ENCODE results near the gene OSBPL10.

Gene OSBPL10

DNA sequence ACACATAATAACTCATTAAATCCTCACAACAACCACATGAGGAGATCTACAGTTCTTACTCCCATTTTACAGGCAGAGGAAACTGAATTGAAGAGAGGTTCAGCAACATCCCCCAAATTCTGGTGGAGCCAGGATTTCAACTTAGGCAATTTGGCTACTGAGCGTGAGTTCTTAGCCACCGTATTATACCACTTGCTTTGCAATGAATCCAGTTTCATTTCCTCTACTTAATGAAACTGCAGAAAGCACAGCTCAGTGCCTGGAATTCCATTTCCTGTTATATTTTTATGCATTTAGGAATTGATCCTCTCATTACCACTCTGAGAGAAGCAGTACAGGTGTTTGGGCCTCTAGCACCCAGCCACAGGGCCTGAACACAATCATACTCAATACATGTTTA, 4.8 kb upstream of the OSBPL10 start:
- H3K4me3 ChIP-seq (replicated peaks; ENCODE audit: low read depth, low read length): no peak overlapping the region
- TF ChIP-seq, protein P1, sequence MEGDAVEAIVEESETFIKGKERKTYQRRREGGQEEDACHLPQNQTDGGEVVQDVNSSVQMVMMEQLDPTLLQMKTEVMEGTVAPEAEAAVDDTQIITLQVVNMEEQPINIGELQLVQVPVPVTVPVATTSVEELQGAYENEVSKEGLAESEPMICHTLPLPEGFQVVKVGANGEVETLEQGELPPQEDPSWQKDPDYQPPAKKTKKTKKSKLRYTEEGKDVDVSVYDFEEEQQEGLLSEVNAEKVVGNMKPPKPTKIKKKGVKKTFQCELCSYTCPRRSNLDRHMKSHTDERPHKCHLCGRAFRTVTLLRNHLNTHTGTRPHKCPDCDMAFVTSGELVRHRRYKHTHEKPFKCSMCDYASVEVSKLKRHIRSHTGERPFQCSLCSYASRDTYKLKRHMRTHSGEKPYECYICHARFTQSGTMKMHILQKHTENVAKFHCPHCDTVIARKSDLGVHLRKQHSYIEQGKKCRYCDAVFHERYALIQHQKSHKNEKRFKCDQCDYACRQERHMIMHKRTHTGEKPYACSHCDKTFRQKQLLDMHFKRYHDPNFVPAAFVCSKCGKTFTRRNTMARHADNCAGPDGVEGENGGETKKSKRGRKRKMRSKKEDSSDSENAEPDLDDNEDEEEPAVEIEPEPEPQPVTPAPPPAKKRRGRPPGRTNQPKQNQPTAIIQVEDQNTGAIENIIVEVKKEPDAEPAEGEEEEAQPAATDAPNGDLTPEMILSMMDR (IDR thresholded peaks at IDR 0.05; ENCODE audit: low read length, missing control alignments): no peak
- DNase-seq (ENCODE audit: low read depth): no peak

DNA sequence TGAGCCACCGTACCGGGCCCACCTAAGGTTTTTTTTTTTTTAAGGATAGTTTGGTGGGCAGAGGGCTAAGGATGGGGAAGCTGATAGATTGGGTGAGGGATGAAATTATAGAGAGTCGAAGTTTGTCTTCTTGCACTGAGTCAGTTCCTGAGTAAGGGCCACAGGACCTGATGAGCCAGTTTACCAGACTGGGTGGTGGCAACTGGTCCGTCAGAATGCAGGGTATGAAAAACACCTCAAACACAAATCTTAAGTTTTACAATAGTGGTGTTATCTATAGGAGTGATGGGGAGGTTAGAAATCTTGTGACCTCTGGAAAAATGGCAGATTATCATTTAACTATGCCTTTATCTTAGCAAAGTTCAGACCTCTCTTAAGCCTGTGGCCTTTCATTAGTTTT, 3.3 kb upstream of the OSBPL10 start:
- H3K4me3 ChIP-seq (replicated peaks; ENCODE audit: low read depth, low read length): no peak overlapping the region
- DNase-seq (ENCODE audit: low read depth): no peak
- TF ChIP-seq, protein P1 (IDR thresholded peaks at IDR 0.05; ENCODE audit: low read length, missing control alignments): no peak

DNA sequence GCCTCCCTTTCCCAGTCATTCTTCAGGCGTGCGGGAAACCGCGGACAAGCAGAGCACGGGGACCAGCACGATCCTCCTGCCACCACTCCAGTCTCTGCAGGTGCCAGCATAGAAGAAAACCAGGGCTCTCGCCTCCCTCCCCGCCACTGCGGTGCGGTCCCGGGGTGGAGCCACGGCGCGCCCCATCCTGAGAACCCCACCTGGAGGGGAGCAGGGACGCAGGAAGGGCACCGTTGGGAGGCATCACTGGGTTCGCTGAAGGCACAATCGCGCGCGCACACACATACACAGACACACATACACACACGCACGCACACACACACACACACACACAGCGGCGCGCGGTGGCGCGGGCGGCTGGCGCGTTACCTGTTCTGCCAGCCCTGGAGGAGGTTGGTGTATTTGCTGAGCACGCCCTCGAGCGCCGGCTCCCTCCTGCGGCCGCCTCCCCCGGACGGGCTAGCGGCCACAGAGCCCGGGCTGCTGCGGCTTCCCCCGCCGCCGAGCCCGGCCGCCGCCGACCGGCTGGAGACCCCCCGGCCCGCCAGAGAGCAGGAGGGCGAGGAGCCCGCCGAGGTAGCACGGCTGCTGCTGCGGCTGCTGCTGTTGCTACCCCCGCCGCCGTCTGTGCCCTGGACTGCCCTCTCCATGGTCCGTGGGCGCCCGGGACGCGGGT, 394 bp downstream of the OSBPL10 start:
- peak; percentile 60 for DNase-seq (ENCODE audit: low read depth)
- peak overlapping the region; percentile 82 for H3K4me3 ChIP-seq (replicated peaks; ENCODE audit: low read depth, low read length)
- TF ChIP-seq, protein P1 (IDR thresholded peaks at IDR 0.05; ENCODE audit: low read length, missing control alignments): no peak

DNA sequence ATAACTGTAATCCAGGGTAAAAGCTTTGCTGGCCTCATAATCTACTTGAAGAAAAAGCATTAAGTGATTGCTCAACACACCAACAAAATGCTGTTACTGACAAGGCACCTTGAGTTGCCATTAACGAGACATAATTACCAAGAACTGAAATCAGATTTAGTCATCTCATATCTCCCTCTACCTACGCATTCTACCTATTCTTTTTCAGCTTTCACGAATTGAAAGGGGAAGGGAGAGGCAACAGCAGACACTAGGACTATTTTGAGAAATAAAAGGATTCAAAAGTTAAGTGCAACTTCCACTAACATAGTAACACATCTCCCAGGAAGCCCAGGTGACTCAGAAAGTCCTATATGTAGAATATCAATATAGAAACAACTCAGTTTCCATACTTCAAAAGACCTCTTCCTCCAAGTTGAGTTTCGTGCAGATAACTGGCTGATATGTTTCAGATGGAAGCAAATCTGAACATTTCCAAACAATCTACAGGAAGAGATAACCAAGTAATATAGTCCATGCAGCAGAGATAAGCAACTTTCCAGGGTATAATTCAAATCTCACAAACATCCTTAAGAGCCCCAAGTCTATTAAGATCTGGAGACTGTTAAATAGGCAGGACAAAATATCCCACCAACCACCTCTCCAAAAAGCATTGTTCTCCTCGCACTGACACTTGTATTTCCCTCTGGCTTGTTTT, 1.9 kb downstream of the OSBPL10 start:
- H3K4me3 ChIP-seq (replicated peaks; ENCODE audit: low read depth, low read length): peak overlapping the region; percentile 82
- DNase-seq (ENCODE audit: low read depth): no peak
- TF ChIP-seq, protein P1 (IDR thresholded peaks at IDR 0.05; ENCODE audit: low read length, missing control alignments): no peak

DNA sequence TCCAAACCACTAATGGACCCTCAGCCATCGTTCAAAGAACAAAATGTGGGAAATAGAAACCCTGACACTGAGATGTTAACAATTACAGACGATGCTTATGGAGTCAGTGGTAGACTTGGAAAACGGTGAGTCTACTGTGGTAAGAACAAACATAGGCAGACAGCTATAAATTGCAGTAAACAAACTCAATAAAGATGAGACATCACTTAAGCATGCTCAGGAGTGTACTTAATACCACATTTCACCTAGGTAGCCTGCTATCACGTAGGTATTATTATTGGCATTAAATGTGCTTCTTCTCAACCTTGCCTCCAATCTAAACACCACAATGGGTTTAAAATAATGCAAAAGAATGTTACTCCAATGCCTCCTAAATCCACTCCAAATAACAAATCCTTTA, 2.5 kb downstream of the OSBPL10 start:
- H3K4me3 ChIP-seq (replicated peaks; ENCODE audit: low read depth, low read length): no peak overlapping the region
- no peak for DNase-seq (ENCODE audit: low read depth)
- TF ChIP-seq, protein P1 (IDR thresholded peaks at IDR 0.05; ENCODE audit: low read length, missing control alignments): no peak

DNA sequence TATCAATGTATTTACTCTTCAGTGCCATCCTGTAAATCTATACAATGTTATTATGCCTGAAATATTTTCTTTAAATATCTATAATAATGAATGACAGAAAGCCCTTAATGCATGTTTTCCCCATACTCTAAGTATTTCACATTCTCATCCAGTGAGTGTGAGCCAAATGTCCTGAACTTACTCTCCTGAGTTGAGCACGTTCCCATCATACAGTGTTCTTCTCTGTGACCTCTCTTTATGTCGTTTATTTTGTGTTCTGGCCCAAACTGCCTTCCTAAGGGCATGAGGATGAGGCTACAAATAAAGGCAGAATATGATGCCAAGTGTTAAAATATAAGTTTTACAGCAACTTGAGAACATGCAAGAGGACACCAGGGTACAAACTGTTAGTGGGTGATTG, 3.3 kb downstream of the OSBPL10 start:
- H3K4me3 ChIP-seq (replicated peaks; ENCODE audit: low read depth, low read length): no peak overlapping the region
- TF ChIP-seq, protein P1 (IDR thresholded peaks at IDR 0.05; ENCODE audit: low read length, missing control alignments): no peak
- DNase-seq (ENCODE audit: low read depth): no peak
